HG03558 (cell line): ENCODE data around the gene LSMEM2.
A peak's percentile ranks its signal among the peaks of the same experiment; 100 is the strongest.
"Not testable (repeated sequence)": the region's sequence is repeated elsewhere in the genome, so short reads cannot be mapped to it uniquely, and the experiment has no call there.

ENCODE experiments used
- ATAC-seq: cut with Tn5 transposase; IDR thresholded peaks from one replicate; pipeline ENCODE4 v1.9.1; 2021; ENCODE audit warnings: moderate number of reproducible peaks; ENCODE audit not compliant: unreplicated experiment; ENCODE audit errors: extremely low read depth

LSMEM2 gene

GRCh38 chr3:50245251-50245745 lies 33.6 kb upstream of the LSMEM2 start:
- ATAC-seq = no peak

GRCh38 chr3:50245831-50246516 lies 32.9 kb upstream of the LSMEM2 start:
- ATAC-seq = no peak

GRCh38 chr3:50246517-50246954 lies 32.4 kb upstream of the LSMEM2 start:
- ATAC-seq = no peak

DNA sequence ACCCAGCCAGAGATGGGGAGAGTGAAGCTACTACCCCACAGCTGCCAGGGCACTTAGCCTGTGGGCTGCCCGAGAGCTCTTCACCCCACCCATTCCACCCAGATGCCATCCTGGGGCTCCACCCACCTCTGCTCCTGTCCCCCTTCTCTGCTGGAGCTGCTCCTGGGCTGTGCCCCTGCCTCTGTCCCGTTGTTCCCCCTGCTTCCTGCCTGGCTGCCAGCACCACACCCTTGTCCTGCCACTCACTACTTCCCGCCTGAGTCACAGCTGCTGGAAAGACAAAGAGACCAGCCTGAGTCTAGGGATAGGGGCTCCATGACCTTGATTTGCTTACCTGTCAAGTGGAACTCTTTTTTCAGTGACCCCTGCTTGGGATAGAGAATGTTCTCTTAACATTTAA lies 30.5 kb upstream of the LSMEM2 start:
- no peak for ATAC-seq

- ATAC-seq = no peak
Observed at GRCh38 chr3:50249457-50249856, 29.4 kb upstream of the LSMEM2 start.

DNA sequence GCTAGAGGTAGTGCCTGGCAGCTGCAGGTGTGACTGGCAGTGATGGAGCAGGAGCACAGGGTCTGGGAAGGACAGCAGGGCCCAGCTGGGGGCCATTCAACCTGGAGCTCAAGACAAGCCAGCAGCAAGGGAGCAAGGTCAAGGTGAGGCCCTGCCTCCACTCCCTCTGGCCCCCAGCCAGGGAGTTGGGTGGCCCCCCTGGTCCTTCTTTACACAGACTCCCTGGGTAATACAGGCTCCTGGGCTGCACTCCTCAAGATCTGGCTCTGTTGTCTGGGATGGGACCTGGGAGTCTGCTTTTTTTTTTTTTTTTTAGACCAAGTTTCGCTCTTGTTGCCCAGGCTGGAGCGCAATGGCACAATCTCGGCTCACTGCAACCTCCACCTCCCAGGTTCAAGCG lies 28.4 kb upstream of the LSMEM2 start:
- ATAC-seq = no peak

DNA sequence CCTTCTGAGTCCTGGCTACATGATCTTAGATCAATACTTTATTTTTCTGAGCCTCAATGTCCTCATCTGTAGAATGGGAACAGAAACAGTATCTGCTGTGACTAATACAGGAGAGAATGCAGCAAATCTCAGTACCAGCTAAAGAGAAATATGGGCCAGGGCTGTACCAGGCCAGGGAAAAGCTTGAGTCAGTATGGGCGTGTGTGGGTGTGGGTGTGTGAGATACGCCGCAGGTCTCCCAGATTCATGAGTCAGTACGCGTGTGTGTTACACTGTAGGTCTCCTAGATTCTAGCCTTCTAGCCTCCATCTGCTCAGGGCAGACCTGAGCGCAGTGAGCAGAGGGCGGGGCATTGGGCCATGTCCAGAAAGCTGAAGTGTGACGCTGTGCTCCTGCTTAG lies 27.7 kb upstream of the LSMEM2 start:
- ATAC-seq = no peak

- ATAC-seq = no peak
Observed at GRCh38 chr3:50254577-50255250, 24.2 kb upstream of the LSMEM2 start.

DNA sequence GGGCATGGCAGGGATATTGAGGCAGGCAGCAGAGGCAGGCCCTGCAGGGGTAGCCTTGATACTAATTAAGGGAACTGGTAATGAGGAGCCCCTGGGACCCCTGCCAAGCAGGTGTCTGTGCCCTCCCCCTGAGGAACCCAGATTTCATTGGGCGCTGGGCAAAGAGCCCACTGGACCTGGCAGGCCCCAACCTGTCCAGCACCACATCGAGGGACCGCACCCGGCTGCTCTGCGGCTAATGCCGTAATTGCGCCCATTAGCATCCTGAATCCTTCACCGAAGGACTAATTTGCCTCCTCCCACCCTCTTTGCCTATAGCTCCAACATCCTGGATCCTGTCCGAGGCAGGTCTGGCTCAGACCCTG lies 23.7 kb upstream of the LSMEM2 start:
- ATAC-seq = no peak

GRCh38 chr3:50256978-50257890 lies 21.7 kb upstream of the LSMEM2 start:
- ATAC-seq = no peak

DNA sequence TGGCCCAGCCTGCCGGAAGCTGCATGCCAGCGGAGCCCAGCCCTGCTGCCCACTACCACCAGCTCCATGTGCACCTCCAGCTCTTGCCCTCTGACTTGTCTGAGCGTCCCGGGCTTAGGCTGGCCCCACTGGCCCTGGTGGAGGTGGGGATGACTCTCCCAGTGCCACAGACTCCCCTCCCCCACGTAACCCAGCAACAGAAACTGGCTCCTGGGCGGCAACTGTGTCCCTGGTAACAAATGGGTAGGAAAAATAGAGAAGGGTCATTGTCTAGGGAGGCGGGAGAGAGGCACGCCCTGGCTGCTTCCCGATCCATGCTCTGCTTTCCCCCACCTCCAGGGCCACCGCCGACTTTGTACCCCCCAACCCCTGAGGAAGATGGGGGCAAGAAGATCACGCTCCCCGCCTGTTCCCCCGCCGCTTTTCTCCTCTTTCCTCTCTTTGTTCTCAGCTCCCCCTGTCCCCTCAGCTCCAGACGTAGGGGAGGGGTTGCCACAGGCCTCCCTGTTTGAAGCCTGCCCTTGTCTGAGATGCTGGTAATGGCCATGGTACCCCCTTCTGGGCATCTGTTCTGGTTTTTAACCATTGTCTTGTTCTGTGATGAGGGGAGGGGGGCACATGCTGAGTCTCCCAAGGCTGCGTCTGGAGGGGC lies 20.7 kb upstream of the LSMEM2 start:
- no peak for ATAC-seq

GRCh38 chr3:50258979-50259378 lies 19.9 kb upstream of the LSMEM2 start:
- ATAC-seq = no peak

- ATAC-seq = no peak
Observed at GRCh38 chr3:50259432-50260026, 19.4 kb upstream of the LSMEM2 start.

DNA sequence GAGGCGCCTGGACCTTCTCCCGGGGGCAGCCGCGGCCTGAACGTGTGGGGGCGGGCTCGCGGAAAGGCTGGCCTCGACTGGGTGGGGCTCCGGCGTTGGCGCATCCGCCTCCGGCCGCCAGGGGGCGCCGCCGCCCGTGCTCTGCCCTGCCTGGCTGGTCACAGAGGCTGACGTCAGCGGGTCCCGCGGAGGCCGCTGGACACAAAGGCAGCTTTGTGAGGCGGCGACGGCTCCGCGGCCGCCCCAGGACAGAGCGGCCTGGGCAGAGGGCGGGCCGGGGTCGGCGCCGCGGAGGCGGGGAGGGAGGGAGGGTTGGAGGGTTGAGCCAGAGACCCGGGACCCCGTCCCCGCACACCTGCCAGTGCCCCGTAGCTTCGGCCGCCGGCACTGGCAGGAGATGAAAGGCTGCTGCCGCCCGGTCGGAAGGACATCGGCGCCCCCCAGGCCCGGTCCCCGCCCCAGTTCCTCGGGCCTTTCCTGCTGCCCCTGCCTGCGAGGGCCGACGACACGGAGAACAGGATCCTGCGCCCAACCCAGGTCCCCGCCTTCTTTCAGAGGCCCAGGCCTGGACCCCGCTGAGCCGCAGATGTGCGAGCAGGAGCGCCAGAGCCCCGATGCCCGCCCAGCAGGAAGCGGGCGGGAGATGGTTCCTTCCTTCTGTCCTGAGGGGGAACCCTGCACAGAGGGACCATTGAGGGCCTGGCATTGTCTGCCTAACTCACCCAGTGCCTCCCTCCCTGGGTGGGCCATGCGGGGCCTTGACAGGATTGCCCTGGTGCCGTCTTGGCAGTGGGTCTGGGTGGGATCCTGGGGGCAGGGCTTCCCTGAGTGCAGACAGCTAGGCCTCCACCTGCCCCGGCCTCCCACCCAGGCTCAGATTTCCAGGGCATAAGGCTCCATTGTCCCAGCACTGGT lies 18.6 kb upstream of the LSMEM2 start:
- ATAC-seq = peak; percentile 65

GRCh38 chr3:50260942-50261441 lies 17.9 kb upstream of the LSMEM2 start:
- ATAC-seq = no peak

- no peak for ATAC-seq
Observed at GRCh38 chr3:50261505-50261904, 17.4 kb upstream of the LSMEM2 start.

DNA sequence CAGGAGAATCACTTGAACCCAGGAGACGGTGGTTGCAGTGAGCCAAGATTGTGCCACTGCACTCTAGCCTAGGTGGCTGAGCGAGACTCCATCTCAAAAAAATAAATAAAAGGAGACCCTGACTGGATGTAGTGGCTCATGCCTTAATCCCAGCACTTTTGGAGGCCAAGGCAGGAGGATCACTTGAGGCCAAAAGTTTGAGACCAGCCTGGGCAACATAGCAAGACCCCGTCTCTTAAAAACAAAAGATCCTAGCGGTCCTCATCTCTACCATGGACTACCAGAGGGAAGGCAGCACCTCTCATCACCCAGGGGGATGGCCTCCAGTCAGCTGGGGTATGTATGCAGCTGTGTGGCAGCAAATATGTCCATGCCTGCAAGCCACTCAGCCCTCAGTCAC lies 16.7 kb upstream of the LSMEM2 start:
- not testable (repeated sequence) for ATAC-seq

DNA sequence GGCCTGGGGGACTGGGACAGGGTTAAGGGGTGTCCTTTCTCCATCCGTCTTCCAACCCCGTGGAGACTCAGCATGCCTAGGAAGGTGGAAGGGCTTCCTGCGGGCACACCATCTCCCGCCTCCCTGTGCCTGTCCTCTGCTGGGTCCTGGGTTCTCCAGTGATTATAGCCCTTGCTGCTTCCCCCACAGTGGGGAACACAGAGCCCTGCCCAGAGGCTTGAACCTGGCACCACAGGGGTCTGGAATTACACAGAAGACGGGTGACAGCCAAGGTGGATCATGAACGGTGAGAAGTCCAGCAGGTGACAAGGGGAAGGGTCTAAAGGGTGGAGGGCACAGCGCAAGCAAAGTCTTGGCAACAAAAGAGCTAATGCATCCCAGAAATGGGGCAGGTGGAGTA lies 16.1 kb upstream of the LSMEM2 start:
- ATAC-seq = no peak
